ENCODE measurements around the gene BBS5.
"Not testable (repeated sequence)": the region's sequence is repeated elsewhere in the genome, so short reads cannot be mapped to it uniquely, and the experiment has no call there.

BBS5 gene

GRCh38 chr2:169526451-169526850 lies 47.2 kb downstream of the BBS5 start:
- DNase-seq (ENCODE audit: low read depth), result no peak
- TF ChIP-seq POLR2A (IDR thresholded peaks at IDR 0.05; ENCODE audit: extremely low read depth, insufficient read length) (no peak), MYC (IDR thresholded peaks at IDR 0.05; ENCODE audit: low read depth, low read length) (no peak), CTCF (IDR thresholded peaks at IDR 0.05; ENCODE audit: low read depth, low read length) (no peak)
- TF ChIP-seq, protein P1, sequence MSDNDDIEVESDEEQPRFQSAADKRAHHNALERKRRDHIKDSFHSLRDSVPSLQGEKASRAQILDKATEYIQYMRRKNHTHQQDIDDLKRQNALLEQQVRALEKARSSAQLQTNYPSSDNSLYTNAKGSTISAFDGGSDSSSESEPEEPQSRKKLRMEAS (IDR thresholded peaks at IDR 0.05; ENCODE audit: low read depth, low read length), result no peak
- no peak overlapping the region for H3K4me3 ChIP-seq (ENCODE audit: low read depth, low read length)

DNA sequence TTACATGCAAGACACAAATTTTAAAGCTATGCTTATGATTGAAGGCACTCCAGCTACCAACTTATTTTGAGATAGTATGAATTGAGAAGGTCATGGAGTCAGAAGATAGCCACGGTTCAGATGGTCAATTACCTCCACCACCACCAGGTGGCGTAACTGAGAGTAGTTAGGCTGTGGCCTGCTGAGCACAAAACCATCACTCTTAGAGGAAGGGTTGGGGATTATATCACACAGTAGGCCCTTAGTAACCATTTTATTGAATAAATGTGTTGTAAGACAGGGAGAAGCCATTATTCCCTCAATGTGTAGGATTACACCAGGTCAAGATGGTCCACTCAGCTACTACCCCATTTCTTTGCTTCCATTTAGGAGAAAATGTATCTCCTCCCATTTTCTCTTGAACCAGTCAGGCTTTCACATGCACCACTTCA lies 49.0 kb downstream of the BBS5 start:
- TF ChIP-seq POLR2A (IDR thresholded peaks at IDR 0.05; ENCODE audit: extremely low read depth, insufficient read length) (no peak), CTCF (IDR thresholded peaks at IDR 0.05; ENCODE audit: low read depth, low read length) (peak; percentile 90)
- no peak overlapping the region for H3K4me3 ChIP-seq (ENCODE audit: low read depth, low read length)
- DNase-seq (ENCODE audit: low read depth), result peak; percentile 76

DNA sequence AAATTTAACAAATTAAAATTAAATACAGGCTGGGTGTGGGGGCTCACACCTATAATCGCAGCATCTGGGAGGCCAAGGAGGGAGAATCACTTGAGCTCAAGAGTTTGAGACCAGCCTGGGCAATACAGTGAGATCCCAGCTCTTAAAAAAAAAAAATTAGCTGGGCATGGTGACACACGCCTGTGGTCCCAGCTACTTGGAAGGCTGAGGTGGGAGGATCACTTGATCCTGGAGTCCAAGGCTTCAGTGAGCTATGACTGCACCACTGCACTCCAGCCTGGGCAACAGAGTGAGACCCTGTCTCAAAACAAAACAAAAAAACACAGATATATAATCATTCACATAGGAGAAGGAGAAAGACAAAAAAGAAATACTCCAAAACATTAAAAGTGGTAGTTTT lies 60.2 kb downstream of the BBS5 start:
- not testable (repeated sequence) for DNase-seq (ENCODE audit: low read depth)

DNA sequence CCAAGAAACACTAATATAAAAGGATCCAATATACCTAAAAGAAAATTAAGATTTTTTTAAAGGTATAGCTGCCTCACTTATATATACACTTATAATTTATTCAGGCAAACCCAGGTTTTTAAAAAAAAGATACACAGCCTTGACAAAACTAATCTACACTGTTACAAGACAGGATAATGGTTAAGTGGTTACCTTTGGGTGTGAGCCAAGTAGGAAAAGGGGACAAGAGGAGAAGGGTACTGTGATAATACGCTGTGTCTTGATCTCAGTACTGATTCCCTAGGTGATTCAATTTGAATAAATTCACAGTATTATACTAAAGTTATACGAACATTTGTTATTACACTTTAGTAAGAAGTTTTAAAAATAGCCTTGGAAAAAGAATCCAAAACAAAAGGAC lies 60.9 kb downstream of the BBS5 start:
- no peak overlapping the region for H3K4me3 ChIP-seq (ENCODE audit: low read depth, low read length)
- DNase-seq (ENCODE audit: low read depth), result no peak
- no peak for TF ChIP-seq POLR2A (IDR thresholded peaks at IDR 0.05; ENCODE audit: extremely low read depth, insufficient read length)
- TF ChIP-seq, protein P1 (IDR thresholded peaks at IDR 0.05; ENCODE audit: low read depth, low read length), result no peak
- no peak for TF ChIP-seq MYC (IDR thresholded peaks at IDR 0.05; ENCODE audit: low read depth, low read length)
- no peak for TF ChIP-seq CTCF (IDR thresholded peaks at IDR 0.05; ENCODE audit: low read depth, low read length)

More for the DNA sequence above, 60.2 kb downstream of the BBS5 start:
- not testable (repeated sequence) for H3K4me3 ChIP-seq (ENCODE audit: low read depth, low read length)

GRCh38 chr2:169542433-169542832 lies 63.1 kb downstream of the BBS5 start:
- DNase-seq (ENCODE audit: low read depth), result no peak
- no peak overlapping the region for H3K4me3 ChIP-seq (ENCODE audit: low read depth, low read length)
- TF ChIP-seq MYC (IDR thresholded peaks at IDR 0.05; ENCODE audit: low read depth, low read length), result no peak
- TF ChIP-seq, protein P1 (IDR thresholded peaks at IDR 0.05; ENCODE audit: low read depth, low read length), result no peak
- TF ChIP-seq CTCF (IDR thresholded peaks at IDR 0.05; ENCODE audit: low read depth, low read length), result no peak
- TF ChIP-seq POLR2A (IDR thresholded peaks at IDR 0.05; ENCODE audit: extremely low read depth, insufficient read length), result no peak

GRCh38 chr2:169546756-169547155 lies 67.5 kb downstream of the BBS5 start:
- DNase-seq (ENCODE audit: low read depth), result no peak
- H3K4me3 ChIP-seq (ENCODE audit: low read depth, low read length), result no peak overlapping the region
- TF ChIP-seq POLR2A (IDR thresholded peaks at IDR 0.05; ENCODE audit: extremely low read depth, insufficient read length), result no peak
- no peak for TF ChIP-seq MYC (IDR thresholded peaks at IDR 0.05; ENCODE audit: low read depth, low read length)
- TF ChIP-seq, protein P1 (IDR thresholded peaks at IDR 0.05; ENCODE audit: low read depth, low read length), result no peak
- TF ChIP-seq CTCF (IDR thresholded peaks at IDR 0.05; ENCODE audit: low read depth, low read length), result no peak
